ENCODE results near the gene TAS2R38. TPM values are rescaled to one million over a fixed set of nuclear protein-coding genes. Genes with fewer than 3 reads are reported as not detected.
A peak's percentile ranks its signal among the peaks of the same experiment; 100 is the strongest.

Gene TAS2R38
- total RNA-seq, 1 experiment from 2014 or later, result not detected

DNA sequence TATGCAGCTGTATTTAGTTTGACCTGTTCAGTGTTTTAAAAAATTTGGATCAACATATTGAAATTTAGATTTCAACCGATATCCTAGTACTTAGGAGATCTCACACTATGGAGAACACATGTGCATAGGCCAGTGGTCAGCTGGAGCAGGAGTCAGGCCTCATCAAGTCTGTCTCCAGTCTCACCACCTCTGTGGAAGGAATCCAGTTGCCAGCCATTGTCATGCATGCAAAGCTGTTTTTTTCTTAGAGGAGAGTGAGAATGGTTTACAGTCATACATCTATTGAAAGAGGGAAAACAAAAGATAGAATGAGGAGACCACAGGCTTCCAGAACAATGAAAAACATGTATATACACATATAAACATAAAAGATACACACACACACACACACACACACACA lies 19.2 kb downstream of the TAS2R38 start:
- no peak overlapping the region for H3K4ac ChIP-seq (ENCODE audit: low read depth, low read length)
- no peaks in the 10 kb centered on the region for H3K23me2 ChIP-seq (ENCODE audit: insufficient read length, low read depth, low read length, poor library complexity, severe bottlenecking)
- H3K36me3 Mint-ChIP-seq (ENCODE audit: insufficient read depth in 1 of 3, low read depth in 3 of 3), result no peaks in the 10 kb centered on the region
- H3K4me3 Mint-ChIP-seq, result no peak overlapping the region
- TF ChIP-seq CTCF (conservative IDR thresholded peaks at IDR 0.05), result no peak
- no peak overlapping the region for H2AK5ac ChIP-seq (ENCODE audit: insufficient read length, low read length)
- peaks cover 2% of the 10 kb centered on the region; the same call in 1 of the 2 replicates for H3K27me3 Mint-ChIP-seq (ENCODE audit: low read depth)
- no peak overlapping the region for H3K4me2 ChIP-seq (ENCODE audit: insufficient read depth, insufficient read length, low read length)
- H3K9me3 Mint-ChIP-seq, result no peaks in the 10 kb centered on the region
- no peaks in the 10 kb centered on the region for H3K9me3 ChIP-seq (ENCODE audit: control insufficient read depth, low read depth, low read length)
- H3K18ac ChIP-seq (ENCODE audit: insufficient read length, low read depth, low read length), result no peak overlapping the region
- no peaks in the 10 kb centered on the region; the same call in 1 of the 2 replicates for H3K4me1 ChIP-seq (ENCODE audit: insufficient read depth, low read length)
- no peak overlapping the region for H2AFZ ChIP-seq (ENCODE audit: low read length)
- no peaks in the 10 kb centered on the region for H3K79me2 ChIP-seq (ENCODE audit: insufficient read depth, low read length)
- H3K27ac ChIP-seq (ENCODE audit: insufficient read length, low read depth, low read length), result no peak overlapping the region
- no peak overlapping the region for H3T11ph ChIP-seq (ENCODE audit: low read length)
- H4K20me1 ChIP-seq (ENCODE audit: control insufficient read depth, insufficient read depth, insufficient read length), result no peaks in the 10 kb centered on the region
- no peak overlapping the region for H3K56ac ChIP-seq (ENCODE audit: insufficient read length, low read depth, low read length)
- H3K23ac ChIP-seq (ENCODE audit: insufficient read length, low read depth, low read length), result no peak overlapping the region
- no peak overlapping the region for H2BK5ac ChIP-seq (ENCODE audit: insufficient read length, low read length)
- peaks cover 9 to 10% of the 10 kb centered on the region in 2 experiments for H3K4me1 Mint-ChIP-seq
- no peak for DNase-seq
- H4K91ac ChIP-seq (ENCODE audit: insufficient read length, low read depth, low read length), result no peak overlapping the region
- peak overlapping the region; percentile 7 to 95 (median 56); a peak in 6 of 7 replicates for H3K27ac Mint-ChIP-seq
- no peak overlapping the region for H3K9ac ChIP-seq (ENCODE audit: extremely low read depth, insufficient read length, low read length)
- no peak overlapping the region for H2BK12ac ChIP-seq (ENCODE audit: insufficient read length, low read depth, low read length)
- no peak overlapping the region for H2BK120ac ChIP-seq (ENCODE audit: low read depth, low read length, poor library complexity, severe bottlenecking)
- no peak overlapping the region for H2BK15ac ChIP-seq (ENCODE audit: low read depth, low read length)
- no peaks in the 10 kb centered on the region for H3K79me1 ChIP-seq (ENCODE audit: insufficient read depth, low read depth, low read length, poor library complexity, severe bottlenecking)
- no CpG with 5 or more reads among the region's 1 CpG for WGBS (ENCODE audit: extremely low coverage, insufficient read length, low lambda C conversion rate)
- no peak overlapping the region for H3K14ac ChIP-seq (ENCODE audit: insufficient read depth, low read length)
- no peak overlapping the region for H2BK20ac ChIP-seq (ENCODE audit: low read depth, low read length, poor library complexity, severe bottlenecking)
- no peak overlapping the region for H4K8ac ChIP-seq (replicated peaks; ENCODE audit: insufficient read length, low read depth, low read length)
- H4K5ac ChIP-seq (ENCODE audit: insufficient read length, low read depth, low read length), result no peak overlapping the region
- H3K27me3 ChIP-seq (ENCODE audit: insufficient read depth, low read length), result no peaks in the 10 kb centered on the region

Data from H9 (cell line).